SH-SY5Y (cell line): Measurements from ENCODE around the gene OBI1.

ENCODE experiments used
- GATA2 ChIP-seq: IDR thresholded peaks from 2 replicates; pipeline ENCODE4 v1.6.1; 2011; ENCODE audit warnings: mild to moderate bottlenecking, low read depth, low read length
- GATA3 ChIP-seq: IDR thresholded peaks from 2 replicates; pipeline ENCODE4 v1.6.1; 2011; ENCODE audit warnings: low read depth, mild to moderate bottlenecking, low read length, moderate library complexity

GRCh38 chr13:78638216-78638615 lies 20.7 kb downstream of the OBI1 start:
- TF ChIP-seq GATA2 (no peak), GATA3 (no peak)
